ENCODE data around the gene PRX. TPM values are rescaled to one million over a fixed set of nuclear protein-coding genes. Genes with fewer than 3 reads are reported as not detected.

The PRX gene
- total and polyA plus RNA-seq, 2 of the 13 experiments (the other 11 are each of a cell fraction or from before 2014, with no cell fraction given) = 0.66 TPM

DNA sequence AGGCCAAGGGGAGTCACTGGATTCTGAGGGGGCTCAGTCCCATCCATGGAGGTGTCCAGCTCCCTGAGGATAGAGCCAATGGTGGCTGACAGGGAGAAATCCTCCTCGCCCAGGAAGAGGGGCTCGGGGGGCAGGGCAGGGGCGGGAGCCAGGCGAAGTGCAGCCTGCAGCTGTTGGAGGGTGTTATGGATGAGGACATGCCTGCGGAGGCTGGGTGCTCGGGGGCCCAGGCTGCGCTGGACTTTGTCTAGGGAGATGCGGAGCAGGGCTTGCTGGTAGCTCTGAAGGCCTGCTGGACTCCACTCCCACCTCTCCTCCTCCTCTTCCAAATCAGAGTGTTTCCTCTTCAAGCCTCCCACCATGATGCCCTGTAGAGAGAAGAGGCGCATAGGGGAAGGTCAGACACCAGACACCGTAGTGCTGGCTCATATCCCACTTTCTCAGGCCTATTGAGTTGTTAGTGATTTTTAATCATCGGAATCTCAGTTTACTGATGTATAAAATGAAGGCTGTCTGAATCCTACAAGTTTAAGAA is 28.6 kb upstream of the PRX start:
- peak overlapping the region; percentile 76 for H3K9ac ChIP-seq (ENCODE audit: insufficient read depth, low read depth, low read length)
- no peak for FAIRE-seq
- intact Hi-C loops (cut with micrococcal nuclease; ENCODE audit: unreplicated experiment) (loop anchor here (5.0 kb wide), 1 partner anchor 1039 kb away; no protein-coding TSS in a partner anchor), in situ Hi-C loops (cut with HindIII; ENCODE audit: extremely low pct_ligation_motif_present, low pct_unique_long_range_greater_than_20kb) (no loop called here)
- H2AFZ ChIP-seq (ENCODE audit: low read length) = no peak overlapping the region
- H3K4me2 ChIP-seq (ENCODE audit: low read depth, low read length) = peak overlapping the region; percentile 97
- WGBS (ENCODE audit: low lambda C conversion rate) = 95% methylated on average over 11 of the region's 11 CpGs
- H3K4me3 ChIP-seq (replicated peaks in 1 of 3; ENCODE audit: insufficient read depth in 1 of 3, low read depth in 2 of 3, low read length in 3 of 3) = peak overlapping the region in 1 of 3 experiments; percentile 76; a peak in 1 of 6 replicates
- H3K9me3 ChIP-seq (ENCODE audit: low read length) = no peaks in the 10 kb centered on the region
- H3K36me3 ChIP-seq (replicated peaks in 1 of 2; ENCODE audit: control insufficient read depth in 1 of 2, insufficient read depth in 2 of 2, low read length in 2 of 2) = peaks cover 7 to 22% of the 10 kb centered on the region in 2 experiments; a peak in 4 of 5 replicates
- ChIA-PET POLR2A (interaction anchor here (1.7 to 4.6 kb wide), 3 partner anchors 15 to 162 kb away, joined by 4 to 80 read pairs (median 50); partner anchors contain the start of gene SERTAD1), CTCF (ENCODE audit: low intra/inter-chr PET ratio, low total read pairs) (no interaction called here)
- H4K20me1 ChIP-seq (ENCODE audit: insufficient read depth, low read length) = peaks cover 13% of the 10 kb centered on the region
- no peak for ATAC-seq
- H3K4me1 ChIP-seq (ENCODE audit: insufficient read depth, low read length) = peaks cover 12% of the 10 kb centered on the region
- peaks cover 27% of the 10 kb centered on the region for H3K79me2 ChIP-seq (ENCODE audit: insufficient read depth, low read length)
- DNase-seq (ENCODE audit: low spot score) = no peak
- H3K27ac ChIP-seq (ENCODE audit: extremely low read length, insufficient read depth, low read length) = no peak overlapping the region
- peaks cover 0 to 5% of the 10 kb centered on the region in 2 experiments; a peak in 1 of 5 replicates for H3K27me3 ChIP-seq (ENCODE audit: control insufficient read depth in 1 of 2, insufficient read depth in 2 of 2, low read length in 2 of 2)
- BruUV-seq (replicated peaks) = no TSS peak
- no peak for TF ChIP-seq GLI4 (CRISPR knock-in tag; IDR thresholded peaks at IDR 0.05; ENCODE audit: borderline replicate concordance)
- TF ChIP-seq, protein P1, sequence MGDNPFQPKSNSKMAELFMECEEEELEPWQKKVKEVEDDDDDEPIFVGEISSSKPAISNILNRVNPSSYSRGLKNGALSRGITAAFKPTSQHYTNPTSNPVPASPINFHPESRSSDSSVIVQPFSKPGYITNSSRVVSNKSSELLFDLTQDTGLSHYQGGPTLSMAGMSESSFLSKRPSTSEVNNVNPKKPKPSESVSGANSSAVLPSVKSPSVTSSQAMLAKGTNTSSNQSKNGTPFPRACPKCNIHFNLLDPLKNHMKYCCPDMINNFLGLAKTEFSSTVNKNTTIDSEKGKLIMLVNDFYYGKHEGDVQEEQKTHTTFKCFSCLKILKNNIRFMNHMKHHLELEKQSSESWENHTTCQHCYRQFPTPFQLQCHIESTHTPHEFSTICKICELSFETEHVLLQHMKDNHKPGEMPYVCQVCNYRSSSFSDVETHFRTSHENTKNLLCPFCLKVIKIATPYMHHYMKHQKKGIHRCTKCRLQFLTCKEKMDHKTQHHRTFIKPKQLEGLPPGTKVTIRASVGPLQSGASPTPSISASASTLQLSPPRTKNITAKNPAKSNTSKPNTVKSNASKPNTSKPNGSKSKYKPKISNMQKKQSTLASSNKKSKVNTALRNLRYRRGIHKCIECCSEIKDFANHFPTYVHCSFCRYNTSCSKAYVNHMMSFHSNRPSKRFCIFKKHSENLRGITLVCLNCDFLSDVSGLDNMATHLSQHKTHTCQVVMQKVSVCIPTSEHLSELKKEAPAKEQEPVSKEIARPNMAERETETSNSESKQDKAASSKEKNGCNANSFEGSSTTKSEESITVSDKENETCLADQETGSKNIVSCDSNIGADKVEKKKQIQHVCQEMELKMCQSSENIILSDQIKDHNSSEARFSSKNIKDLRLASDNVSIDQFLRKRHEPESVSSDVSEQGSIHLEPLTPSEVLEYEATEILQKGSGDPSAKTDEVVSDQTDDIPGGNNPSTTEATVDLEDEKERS (CRISPR knock-in tag; IDR thresholded peaks at IDR 0.05) = no peak
- TF ChIP-seq NFKB2 (CRISPR knock-in tag; IDR thresholded peaks at IDR 0.05; ENCODE audit: borderline replicate concordance) = no peak
- no peak for TF ChIP-seq ONECUT2 (CRISPR knock-in tag; IDR thresholded peaks at IDR 0.05)
- TF ChIP-seq, protein P2, sequence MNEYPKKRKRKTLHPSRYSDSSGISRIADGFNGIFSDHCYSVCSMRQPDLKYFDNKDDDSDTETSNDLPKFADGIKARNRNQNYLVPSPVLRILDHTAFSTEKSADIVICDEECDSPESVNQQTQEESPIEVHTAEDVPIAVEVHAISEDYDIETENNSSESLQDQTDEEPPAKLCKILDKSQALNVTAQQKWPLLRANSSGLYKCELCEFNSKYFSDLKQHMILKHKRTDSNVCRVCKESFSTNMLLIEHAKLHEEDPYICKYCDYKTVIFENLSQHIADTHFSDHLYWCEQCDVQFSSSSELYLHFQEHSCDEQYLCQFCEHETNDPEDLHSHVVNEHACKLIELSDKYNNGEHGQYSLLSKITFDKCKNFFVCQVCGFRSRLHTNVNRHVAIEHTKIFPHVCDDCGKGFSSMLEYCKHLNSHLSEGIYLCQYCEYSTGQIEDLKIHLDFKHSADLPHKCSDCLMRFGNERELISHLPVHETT (CRISPR knock-in tag; conservative IDR thresholded peaks at IDR 0.05) = no peak
- TF ChIP-seq, protein P3, sequence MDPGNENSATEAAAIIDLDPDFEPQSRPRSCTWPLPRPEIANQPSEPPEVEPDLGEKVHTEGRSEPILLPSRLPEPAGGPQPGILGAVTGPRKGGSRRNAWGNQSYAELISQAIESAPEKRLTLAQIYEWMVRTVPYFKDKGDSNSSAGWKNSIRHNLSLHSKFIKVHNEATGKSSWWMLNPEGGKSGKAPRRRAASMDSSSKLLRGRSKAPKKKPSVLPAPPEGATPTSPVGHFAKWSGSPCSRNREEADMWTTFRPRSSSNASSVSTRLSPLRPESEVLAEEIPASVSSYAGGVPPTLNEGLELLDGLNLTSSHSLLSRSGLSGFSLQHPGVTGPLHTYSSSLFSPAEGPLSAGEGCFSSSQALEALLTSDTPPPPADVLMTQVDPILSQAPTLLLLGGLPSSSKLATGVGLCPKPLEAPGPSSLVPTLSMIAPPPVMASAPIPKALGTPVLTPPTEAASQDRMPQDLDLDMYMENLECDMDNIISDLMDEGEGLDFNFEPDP (CRISPR knock-in tag; conservative IDR thresholded peaks at IDR 0.05) = no peak
- no peak for TF ChIP-seq FLYWCH1 (CRISPR knock-in tag; IDR thresholded peaks at IDR 0.05)
- no peak for TF ChIP-seq CEBPG (CRISPR knock-in tag; IDR thresholded peaks at IDR 0.05)
- no peak for TF ChIP-seq RARG (CRISPR knock-in tag; IDR thresholded peaks at IDR 0.05; ENCODE audit: low read depth)
- TF ChIP-seq ZNF703 (CRISPR knock-in tag; IDR thresholded peaks at IDR 0.05; ENCODE audit: borderline replicate concordance) = no peak
- no peak for TF ChIP-seq HNF4A (CRISPR knock-in tag; IDR thresholded peaks at IDR 0.05)
- TF ChIP-seq KLF11 (CRISPR knock-in tag; IDR thresholded peaks at IDR 0.05) = no peak
- TF ChIP-seq, protein P4, sequence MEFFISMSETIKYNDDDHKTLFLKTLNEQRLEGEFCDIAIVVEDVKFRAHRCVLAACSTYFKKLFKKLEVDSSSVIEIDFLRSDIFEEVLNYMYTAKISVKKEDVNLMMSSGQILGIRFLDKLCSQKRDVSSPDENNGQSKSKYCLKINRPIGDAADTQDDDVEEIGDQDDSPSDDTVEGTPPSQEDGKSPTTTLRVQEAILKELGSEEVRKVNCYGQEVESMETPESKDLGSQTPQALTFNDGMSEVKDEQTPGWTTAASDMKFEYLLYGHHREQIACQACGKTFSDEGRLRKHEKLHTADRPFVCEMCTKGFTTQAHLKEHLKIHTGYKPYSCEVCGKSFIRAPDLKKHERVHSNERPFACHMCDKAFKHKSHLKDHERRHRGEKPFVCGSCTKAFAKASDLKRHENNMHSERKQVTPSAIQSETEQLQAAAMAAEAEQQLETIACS (CRISPR knock-in tag; IDR thresholded peaks at IDR 0.05) = no peak
- TF ChIP-seq ZNF562 (CRISPR knock-in tag; IDR thresholded peaks at IDR 0.05; ENCODE audit: borderline replicate concordance) = no peak
- no peak for TF ChIP-seq ZNF496 (CRISPR knock-in tag; IDR thresholded peaks at IDR 0.05; ENCODE audit: insufficient replicate concordance)

All from HepG2 (cell line).